Measurements from ENCODE around the gene GNG11.

The GNG11 gene

DNA sequence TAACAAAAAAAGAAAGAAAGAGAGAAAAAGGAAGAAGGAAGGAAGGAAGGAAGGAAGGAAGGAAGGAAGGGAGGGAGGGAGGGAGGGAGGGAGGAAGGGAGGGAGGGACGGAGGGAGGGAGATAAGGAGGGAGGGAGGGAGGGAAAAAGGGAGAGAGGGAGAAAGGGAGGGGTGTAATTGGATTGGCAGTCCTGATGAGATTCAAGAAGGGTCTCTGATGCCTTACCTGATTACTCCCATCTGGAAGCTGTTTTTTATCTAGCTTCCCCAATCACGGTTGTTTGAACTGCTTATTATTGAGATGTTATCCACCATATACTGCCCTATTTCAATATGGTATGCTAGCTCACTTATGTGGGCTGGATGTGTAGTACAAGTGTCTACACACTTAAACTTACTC, 27.3 kb downstream of the GNG11 start:
- Mint-ChIP-seq H3K4me3 (no peak overlapping the region), H3K9me3 (no peaks in the 10 kb centered on the region), H3K27ac (no peak overlapping the region), H3K27me3 (ENCODE audit: low read depth) (peaks cover 3% of the 10 kb centered on the region), H3K4me1 (ENCODE audit: low read depth) (no peaks in the 10 kb centered on the region), H3K36me3 (ENCODE audit: low read depth) (no peaks in the 10 kb centered on the region)

DNA sequence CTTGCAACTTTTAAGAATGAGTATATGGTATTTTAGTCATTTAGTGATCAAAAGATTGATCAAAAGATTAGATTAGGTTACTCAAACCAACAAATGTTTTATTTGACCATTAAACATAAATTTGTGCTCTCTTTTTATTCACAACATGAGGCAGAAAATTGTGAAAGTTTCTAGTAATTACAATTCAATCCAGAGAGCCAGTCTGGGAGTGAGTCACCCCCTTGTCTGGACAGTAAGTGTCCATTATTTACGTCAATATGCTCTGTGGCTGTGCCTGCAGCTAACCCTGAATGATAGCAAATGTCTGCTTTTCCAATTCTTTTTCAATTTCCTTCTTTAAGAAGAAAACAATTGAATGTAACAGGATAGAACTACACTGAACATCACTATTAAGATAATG, 27.9 kb downstream of the GNG11 start:
- no peak overlapping the region for H3K27ac Mint-ChIP-seq
- H3K4me3 Mint-ChIP-seq: no peak overlapping the region
- H3K27me3 Mint-ChIP-seq (ENCODE audit: low read depth): no peaks in the 10 kb centered on the region
- H3K36me3 Mint-ChIP-seq (ENCODE audit: low read depth): no peaks in the 10 kb centered on the region
- no peaks in the 10 kb centered on the region for H3K9me3 Mint-ChIP-seq
- no peaks in the 10 kb centered on the region for H3K4me1 Mint-ChIP-seq (ENCODE audit: low read depth)

DNA sequence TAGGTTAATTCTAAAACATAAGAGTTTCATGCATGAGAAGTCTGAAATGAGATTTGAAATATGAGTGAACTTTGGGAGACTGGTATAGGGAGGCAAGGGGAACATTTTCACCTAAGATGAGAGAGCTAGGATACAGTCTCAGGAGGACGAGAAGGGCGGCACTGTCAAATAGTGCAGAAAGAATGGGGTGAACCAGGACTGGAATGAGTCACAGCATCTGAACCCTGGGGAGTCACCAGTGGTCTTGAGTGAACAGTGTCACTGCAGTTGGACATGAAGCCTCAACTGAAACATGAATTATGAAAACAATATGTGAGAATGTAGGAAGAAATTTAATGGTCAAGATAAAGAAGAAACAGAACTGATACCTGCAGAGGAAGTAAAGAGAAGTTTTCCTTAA, 33.8 kb downstream of the GNG11 start:
- H3K36me3 Mint-ChIP-seq (ENCODE audit: low read depth): no peaks in the 10 kb centered on the region
- no peaks in the 10 kb centered on the region for H3K9me3 Mint-ChIP-seq

DNA sequence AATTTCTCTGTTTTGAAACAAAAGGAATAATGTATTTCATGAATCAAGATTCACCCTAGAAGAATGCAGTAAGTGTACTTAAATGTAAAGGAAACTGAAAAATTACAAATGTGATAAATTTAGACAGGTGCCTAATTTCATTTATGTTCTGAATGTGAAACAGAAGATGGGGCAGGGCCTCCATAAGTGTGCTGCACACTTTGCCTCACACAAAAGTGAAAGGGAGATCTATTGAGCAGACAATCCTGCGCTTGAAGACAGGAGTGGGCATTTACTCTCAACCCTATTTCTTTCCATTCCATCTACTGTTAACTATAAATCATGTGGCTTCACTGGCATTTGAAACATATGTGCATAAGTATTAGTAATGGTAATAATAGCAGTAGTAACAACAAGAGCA, 36.2 kb downstream of the GNG11 start:
- no peaks in the 10 kb centered on the region for H3K4me1 Mint-ChIP-seq (ENCODE audit: low read depth)
- H3K9me3 Mint-ChIP-seq: no peaks in the 10 kb centered on the region
- no peak overlapping the region for H3K4me3 Mint-ChIP-seq
- H3K36me3 Mint-ChIP-seq (ENCODE audit: low read depth): no peaks in the 10 kb centered on the region
- H3K27me3 Mint-ChIP-seq (ENCODE audit: low read depth): no peaks in the 10 kb centered on the region
- no peak overlapping the region for H3K27ac Mint-ChIP-seq

More for the DNA sequence above, 33.8 kb downstream of the GNG11 start:
- Mint-ChIP-seq H3K27ac (no peak overlapping the region), H3K4me1 (ENCODE audit: low read depth) (no peaks in the 10 kb centered on the region), H3K27me3 (ENCODE audit: low read depth) (no peaks in the 10 kb centered on the region), H3K4me3 (no peak overlapping the region)

DNA sequence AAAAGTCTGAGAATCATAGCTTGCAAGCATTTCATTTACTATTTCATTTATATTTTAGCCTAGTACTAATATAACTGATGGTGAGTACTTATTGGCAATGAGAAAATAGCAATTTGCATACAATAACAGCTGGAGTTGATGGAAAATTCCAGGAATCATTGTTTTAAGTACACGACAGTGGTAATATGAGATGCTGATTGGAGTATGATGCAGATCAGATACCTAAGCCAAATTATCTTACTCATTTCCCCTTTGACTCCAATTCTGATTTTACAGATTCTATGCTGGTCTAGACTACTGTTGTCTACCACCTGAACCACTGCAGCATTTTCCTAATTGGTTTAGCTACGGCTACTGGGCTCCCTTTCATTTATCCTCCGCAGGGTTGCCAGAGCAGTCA, 36.7 kb downstream of the GNG11 start:
- H3K27ac Mint-ChIP-seq: no peak overlapping the region
- no peaks in the 10 kb centered on the region for H3K27me3 Mint-ChIP-seq (ENCODE audit: low read depth)
- H3K4me3 Mint-ChIP-seq: no peak overlapping the region
- H3K36me3 Mint-ChIP-seq (ENCODE audit: low read depth): no peaks in the 10 kb centered on the region
- H3K4me1 Mint-ChIP-seq (ENCODE audit: low read depth): no peaks in the 10 kb centered on the region
- no peaks in the 10 kb centered on the region for H3K9me3 Mint-ChIP-seq

DNA sequence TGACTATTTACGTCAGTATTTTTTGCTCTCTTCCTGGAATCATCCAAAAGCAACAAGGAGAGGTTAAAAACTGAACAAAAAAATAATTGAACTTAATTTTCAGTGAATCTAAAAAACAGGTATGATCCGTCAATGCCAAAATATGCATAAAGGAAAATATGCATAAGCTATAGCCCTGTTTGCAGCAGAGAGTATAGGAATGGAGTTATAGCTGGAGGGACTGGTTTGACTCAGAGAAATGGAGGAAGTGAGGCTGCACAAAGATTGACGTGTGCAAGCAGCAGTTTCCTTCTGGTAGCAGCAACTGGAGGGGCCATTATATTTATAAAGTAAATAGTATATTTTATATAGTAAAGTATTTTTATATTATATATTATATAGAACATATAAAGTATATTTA, 37.1 kb downstream of the GNG11 start:
- Mint-ChIP-seq H3K9me3 (no peaks in the 10 kb centered on the region), H3K27me3 (ENCODE audit: low read depth) (no peaks in the 10 kb centered on the region), H3K4me3 (no peak overlapping the region), H3K27ac (no peak overlapping the region), H3K36me3 (ENCODE audit: low read depth) (no peaks in the 10 kb centered on the region), H3K4me1 (ENCODE audit: low read depth) (no peaks in the 10 kb centered on the region)

DNA sequence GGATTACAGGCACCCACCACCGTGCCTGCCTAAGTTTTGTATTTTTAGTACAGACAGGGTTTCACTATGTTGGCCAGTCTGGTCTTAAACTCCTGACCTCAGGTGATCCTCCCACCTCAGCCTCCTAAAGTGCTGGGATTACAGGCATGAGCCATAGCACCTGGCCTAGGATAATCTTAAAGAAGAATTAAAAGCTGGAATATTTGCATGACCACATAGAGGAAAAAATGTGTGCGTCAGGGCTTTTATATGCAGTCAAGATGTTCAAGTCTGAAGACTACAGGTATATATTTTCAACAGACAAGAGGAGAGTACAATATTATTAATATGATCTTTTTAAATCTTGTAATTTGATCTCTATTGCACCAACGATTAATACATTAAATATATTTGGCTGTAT, 39.5 kb downstream of the GNG11 start:
- Mint-ChIP-seq H3K27ac (no peak overlapping the region), H3K9me3 (no peaks in the 10 kb centered on the region), H3K4me1 (ENCODE audit: low read depth) (no peaks in the 10 kb centered on the region), H3K4me3 (no peak overlapping the region), H3K27me3 (ENCODE audit: low read depth) (no peaks in the 10 kb centered on the region), H3K36me3 (ENCODE audit: low read depth) (no peaks in the 10 kb centered on the region)

DNA sequence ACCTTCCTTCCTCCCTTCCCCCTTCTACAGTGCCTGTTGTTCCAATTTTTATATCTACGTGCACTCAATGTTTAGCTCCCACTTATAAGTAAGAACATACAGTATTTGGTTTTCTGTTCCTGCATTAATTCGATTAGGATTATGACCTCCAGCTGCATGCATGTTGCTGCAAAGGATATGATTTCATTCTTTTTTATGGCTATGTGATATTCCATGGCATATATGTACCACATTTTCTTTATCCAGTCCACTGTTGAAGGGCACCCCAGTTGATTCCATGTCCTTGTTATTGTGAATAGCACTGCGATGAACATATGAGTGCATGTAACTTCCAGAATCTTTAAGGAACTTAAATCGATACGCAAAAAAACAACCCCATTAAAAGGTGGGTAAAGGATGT, 42.7 kb downstream of the GNG11 start:
- no peaks in the 10 kb centered on the region for H3K9me3 Mint-ChIP-seq
- H3K36me3 Mint-ChIP-seq (ENCODE audit: low read depth): no peaks in the 10 kb centered on the region
- H3K4me3 Mint-ChIP-seq: no peak overlapping the region
- no peaks in the 10 kb centered on the region for H3K4me1 Mint-ChIP-seq (ENCODE audit: low read depth)
- no peaks in the 10 kb centered on the region for H3K27me3 Mint-ChIP-seq (ENCODE audit: low read depth)
- H3K27ac Mint-ChIP-seq: no peak overlapping the region

DNA sequence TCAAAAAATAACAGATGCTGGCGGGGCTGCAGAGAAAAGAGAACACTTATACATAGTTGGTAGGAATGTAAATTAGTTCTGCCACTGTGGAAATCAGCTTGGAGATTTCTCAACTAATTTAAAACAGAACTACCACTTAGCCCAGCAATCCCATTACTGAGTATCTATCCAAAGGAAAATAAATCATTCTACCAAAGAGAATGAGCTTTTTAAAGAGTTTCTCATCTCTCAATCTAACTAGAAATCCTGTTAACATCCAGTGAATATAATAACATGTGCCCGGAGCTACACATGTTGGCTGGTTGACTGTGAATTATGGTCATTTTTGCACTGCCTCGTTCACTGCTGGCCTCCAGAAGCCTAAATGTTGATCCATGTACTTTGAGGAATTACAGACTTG, 43.3 kb downstream of the GNG11 start:
- Mint-ChIP-seq H3K27ac (no peak overlapping the region), H3K27me3 (ENCODE audit: low read depth) (no peaks in the 10 kb centered on the region), H3K4me1 (ENCODE audit: low read depth) (no peaks in the 10 kb centered on the region)

DNA sequence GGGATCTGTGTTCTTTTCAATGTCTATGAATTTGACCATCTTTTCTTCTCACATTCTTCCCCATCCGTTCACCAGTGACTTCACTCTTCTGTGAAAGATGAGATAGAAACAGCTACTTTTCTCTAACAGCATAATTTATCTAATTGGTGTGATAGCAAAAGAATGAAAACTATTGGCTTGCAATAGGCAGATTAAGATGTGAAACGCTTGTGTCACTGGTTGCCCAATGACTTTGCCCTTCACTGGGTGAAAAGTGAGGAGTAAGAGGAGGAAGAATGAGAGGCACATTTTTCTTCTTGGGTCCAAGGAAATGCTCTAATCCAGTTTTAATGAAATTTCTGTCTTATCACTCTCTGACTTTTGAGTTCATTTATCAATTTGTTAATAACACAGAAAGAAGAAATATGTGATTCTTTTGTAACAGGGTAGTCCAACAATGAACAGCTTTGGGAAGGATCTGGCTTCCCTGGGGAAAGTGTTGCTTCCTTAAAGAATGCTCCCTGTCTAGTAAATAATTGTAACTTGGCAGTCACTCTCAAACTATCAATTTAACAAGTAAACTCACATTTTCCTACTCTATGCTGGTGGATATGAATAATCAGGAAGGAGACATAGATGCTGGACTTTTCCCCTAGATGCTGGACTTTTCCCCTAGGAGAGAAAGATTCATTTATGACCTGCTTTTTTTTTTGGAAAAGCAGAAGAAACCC, 47.5 kb downstream of the GNG11 start:
- Mint-ChIP-seq H3K4me3 (no peak overlapping the region), H3K9me3 (no peaks in the 10 kb centered on the region), H3K27ac (no peak overlapping the region), H3K36me3 (ENCODE audit: low read depth) (no peaks in the 10 kb centered on the region), H3K27me3 (ENCODE audit: low read depth) (no peaks in the 10 kb centered on the region), H3K4me1 (ENCODE audit: low read depth) (no peaks in the 10 kb centered on the region)

More for the DNA sequence above, 43.3 kb downstream of the GNG11 start:
- no peaks in the 10 kb centered on the region for H3K36me3 Mint-ChIP-seq (ENCODE audit: low read depth)
- H3K9me3 Mint-ChIP-seq: no peaks in the 10 kb centered on the region
- no peak overlapping the region for H3K4me3 Mint-ChIP-seq

DNA sequence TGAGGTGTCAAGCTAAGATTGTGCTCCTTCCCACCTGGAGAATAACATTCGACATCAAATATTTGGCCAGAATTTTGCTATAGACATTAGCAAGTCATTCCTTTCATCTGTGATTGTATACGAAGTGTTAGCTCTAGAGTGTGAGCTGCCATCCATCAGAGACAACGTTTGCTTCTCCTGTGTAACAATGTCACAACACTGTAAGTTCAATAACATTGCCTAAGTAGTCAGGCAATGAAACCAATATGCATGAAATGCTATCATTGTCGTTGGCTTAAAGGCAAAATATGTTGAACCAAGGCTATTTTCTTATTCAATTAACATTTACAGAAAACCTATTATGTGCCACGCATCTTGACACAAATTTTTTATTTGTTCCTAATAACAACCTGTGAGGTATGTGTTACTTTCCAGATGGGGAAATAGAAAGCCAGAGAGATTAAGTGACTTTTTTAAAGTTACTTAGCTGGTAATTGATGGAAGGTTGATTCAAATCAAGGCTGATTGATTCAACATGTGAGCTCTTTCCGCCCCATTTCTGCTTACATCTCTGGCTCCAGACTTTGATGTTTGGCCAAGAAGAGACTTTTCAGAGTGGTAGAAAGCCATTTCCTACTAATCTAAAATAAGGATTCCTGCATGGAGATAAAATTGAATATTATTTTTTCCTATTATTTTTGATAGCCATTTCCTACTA, 50.6 kb downstream of the GNG11 start:
- no peaks in the 10 kb centered on the region for H3K27me3 Mint-ChIP-seq (ENCODE audit: low read depth)
- H3K36me3 Mint-ChIP-seq (ENCODE audit: low read depth): no peaks in the 10 kb centered on the region
- no peak overlapping the region for H3K27ac Mint-ChIP-seq
- H3K4me1 Mint-ChIP-seq (ENCODE audit: low read depth): no peaks in the 10 kb centered on the region
- no peak overlapping the region for H3K4me3 Mint-ChIP-seq
- no peaks in the 10 kb centered on the region for H3K9me3 Mint-ChIP-seq

DNA sequence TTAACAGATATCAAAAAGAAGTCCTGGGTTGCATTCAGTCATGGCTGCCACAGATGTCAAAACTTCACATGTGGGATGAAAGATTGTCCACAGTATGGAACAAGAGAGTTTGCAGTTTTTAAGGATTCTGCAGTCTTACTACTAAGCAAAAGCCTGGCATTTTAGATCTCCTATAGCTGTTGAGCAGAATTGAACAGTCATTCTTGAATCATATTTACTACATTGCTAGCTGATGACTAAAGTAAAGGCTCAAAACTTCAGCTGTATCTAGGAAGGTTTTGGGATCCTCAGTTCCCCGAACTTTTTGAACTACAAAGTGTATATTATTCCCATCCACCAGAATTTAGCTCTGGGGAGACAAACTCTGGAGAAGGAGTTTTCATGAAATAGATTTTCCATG, 51.6 kb downstream of the GNG11 start:
- Mint-ChIP-seq H3K27ac (no peak overlapping the region), H3K4me3 (no peak overlapping the region)

DNA sequence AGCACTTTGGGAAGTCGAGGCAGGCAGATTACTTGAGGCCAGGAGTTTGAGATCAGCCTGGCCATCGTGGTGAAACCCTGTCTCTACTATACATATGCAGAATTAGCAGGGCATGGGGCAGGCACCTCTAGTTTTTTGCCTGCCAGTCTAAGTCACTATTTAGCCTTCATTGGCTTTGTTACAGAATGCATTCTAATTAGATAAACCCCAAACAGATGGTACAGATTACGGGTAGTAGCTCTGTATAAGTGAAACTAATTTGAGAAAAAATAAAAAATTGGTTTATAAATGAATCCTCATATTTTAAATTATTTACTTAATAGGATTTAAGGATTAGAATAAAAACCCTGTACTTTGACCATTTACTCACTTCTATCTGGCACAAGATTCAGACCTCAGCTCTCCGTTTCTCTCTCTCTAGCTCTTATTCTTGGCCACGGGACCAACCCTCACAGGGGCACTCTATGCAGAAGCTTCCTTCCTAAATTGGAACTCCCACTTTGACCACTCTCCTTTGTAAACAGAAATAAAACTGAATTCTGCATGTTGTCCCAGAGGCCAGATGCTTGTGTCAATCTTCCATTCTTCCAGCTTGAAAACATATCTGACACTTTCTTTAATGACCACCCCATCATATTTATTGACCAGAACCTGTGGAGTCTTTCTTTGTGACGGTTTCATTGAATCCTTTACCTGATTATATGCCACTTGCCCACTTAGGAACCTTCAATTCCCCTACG, 55.8 kb downstream of the GNG11 start:
- Mint-ChIP-seq H3K4me3 (no peak overlapping the region), H3K27me3 (ENCODE audit: low read depth) (no peaks in the 10 kb centered on the region), H3K4me1 (ENCODE audit: low read depth) (peaks cover 1% of the 10 kb centered on the region), H3K9me3 (no peaks in the 10 kb centered on the region), H3K36me3 (ENCODE audit: low read depth) (no peaks in the 10 kb centered on the region), H3K27ac (no peak overlapping the region)

More for the DNA sequence above, 51.6 kb downstream of the GNG11 start:
- Mint-ChIP-seq H3K27me3 (ENCODE audit: low read depth) (no peaks in the 10 kb centered on the region), H3K36me3 (ENCODE audit: low read depth) (no peaks in the 10 kb centered on the region), H3K4me1 (ENCODE audit: low read depth) (no peaks in the 10 kb centered on the region), H3K9me3 (no peaks in the 10 kb centered on the region)

Measured in T-helper 1 cell treated with Interleukin-12 subunit alpha and Interleukin-12 subunit beta and Interleukin-4 antibody, amounts not matched to agents 30 μg/mL and 1 μg/mL, for 36 hours (primary cell).